Gastroesophageal sphincter (tissue), 3 donors: ENCODE results near the gene HLCS.

Experiments used
- CTCF ChIP-seq, 4 experiments: fragments of 200-600 bp in 2 of 4; fragments of 450-650 bp in 2 of 4; sonication (generic) in 1 of 4; IDR thresholded peaks; one replicate each; pipeline ENCODE4 v1.5.1; 2017 to 2019; ENCODE audit warnings: antibody characterized with exemption in 4 of 4, mild to moderate bottlenecking in 2 of 4, moderate library complexity in 2 of 4
- EP300 ChIP-seq: sonication (generic); formaldehyde crosslinking; IDR thresholded peaks from one replicate; pipeline ENCODE4 v1.6.1; 2017; ENCODE audit warnings: antibody characterized with exemption, mild to moderate bottlenecking
- POLR2A ChIP-seq, 2 donors: fragments of 450-650 bp; IDR thresholded peaks; one replicate each; pipeline ENCODE4 v1.6.1; 2017; ENCODE audit warnings: antibody characterized with exemption in 2 of 2, mild to moderate bottlenecking in 2 of 2, moderate library complexity in 1 of 2

- TF ChIP-seq CTCF (IDR thresholded peaks at IDR 0.05) (no peak), POLR2A (IDR thresholded peaks at IDR 0.05) (no peak), EP300 (no peak)
Observed at GRCh38 chr21:36926989-36927718, 39.3 kb downstream of the HLCS start.
